ENCODE results near the gene MMP20.

DNA sequence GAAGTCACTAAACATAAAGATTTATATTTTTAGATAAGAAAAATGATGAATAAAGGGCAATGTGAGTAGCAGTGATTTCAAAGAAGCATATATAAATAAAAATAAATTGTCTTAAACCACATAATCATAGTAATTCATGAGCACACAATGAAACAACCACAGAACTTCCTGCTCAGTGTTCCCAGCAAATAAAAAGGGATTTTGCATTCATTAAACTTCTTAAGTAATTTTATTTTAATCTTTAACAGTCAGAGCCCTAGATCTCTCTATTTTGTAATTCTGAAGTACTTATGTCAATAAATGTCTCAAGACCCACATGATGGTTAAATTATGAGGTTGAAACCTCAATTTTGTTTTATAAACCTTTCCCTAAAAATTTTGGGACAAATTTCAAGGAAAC is 14.5 kb upstream of the MMP20 start:
- TF ChIP-seq, protein P1, sequence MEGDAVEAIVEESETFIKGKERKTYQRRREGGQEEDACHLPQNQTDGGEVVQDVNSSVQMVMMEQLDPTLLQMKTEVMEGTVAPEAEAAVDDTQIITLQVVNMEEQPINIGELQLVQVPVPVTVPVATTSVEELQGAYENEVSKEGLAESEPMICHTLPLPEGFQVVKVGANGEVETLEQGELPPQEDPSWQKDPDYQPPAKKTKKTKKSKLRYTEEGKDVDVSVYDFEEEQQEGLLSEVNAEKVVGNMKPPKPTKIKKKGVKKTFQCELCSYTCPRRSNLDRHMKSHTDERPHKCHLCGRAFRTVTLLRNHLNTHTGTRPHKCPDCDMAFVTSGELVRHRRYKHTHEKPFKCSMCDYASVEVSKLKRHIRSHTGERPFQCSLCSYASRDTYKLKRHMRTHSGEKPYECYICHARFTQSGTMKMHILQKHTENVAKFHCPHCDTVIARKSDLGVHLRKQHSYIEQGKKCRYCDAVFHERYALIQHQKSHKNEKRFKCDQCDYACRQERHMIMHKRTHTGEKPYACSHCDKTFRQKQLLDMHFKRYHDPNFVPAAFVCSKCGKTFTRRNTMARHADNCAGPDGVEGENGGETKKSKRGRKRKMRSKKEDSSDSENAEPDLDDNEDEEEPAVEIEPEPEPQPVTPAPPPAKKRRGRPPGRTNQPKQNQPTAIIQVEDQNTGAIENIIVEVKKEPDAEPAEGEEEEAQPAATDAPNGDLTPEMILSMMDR (IDR thresholded peaks at IDR 0.05) = no peak
- TF ChIP-seq POLR2A (IDR thresholded peaks at IDR 0.05) = no peak
- TF ChIP-seq EP300 (IDR thresholded peaks at IDR 0.05) = no peak
